A549 treated with dexamethasone at 1 μM for 4 hours (cell line): ENCODE data around the gene SATB1. TPM values are rescaled to one million over a fixed set of nuclear protein-coding genes. Genes with fewer than 3 reads are reported as not detected.

Source experiments
- total RNA-seq: library from RNA; stranded (reverse); fragments of 200-300 nt; extraction: Qiagen RNA extraction; gene quantifications from 5 replicates; pipeline ENCODE4 v1.2.3, GENCODE V29; 2022

Gene SATB1
- 0.05 to 0.16 TPM in 2 of 5 replicates, not detected in the others for total RNA-seq

DNA sequence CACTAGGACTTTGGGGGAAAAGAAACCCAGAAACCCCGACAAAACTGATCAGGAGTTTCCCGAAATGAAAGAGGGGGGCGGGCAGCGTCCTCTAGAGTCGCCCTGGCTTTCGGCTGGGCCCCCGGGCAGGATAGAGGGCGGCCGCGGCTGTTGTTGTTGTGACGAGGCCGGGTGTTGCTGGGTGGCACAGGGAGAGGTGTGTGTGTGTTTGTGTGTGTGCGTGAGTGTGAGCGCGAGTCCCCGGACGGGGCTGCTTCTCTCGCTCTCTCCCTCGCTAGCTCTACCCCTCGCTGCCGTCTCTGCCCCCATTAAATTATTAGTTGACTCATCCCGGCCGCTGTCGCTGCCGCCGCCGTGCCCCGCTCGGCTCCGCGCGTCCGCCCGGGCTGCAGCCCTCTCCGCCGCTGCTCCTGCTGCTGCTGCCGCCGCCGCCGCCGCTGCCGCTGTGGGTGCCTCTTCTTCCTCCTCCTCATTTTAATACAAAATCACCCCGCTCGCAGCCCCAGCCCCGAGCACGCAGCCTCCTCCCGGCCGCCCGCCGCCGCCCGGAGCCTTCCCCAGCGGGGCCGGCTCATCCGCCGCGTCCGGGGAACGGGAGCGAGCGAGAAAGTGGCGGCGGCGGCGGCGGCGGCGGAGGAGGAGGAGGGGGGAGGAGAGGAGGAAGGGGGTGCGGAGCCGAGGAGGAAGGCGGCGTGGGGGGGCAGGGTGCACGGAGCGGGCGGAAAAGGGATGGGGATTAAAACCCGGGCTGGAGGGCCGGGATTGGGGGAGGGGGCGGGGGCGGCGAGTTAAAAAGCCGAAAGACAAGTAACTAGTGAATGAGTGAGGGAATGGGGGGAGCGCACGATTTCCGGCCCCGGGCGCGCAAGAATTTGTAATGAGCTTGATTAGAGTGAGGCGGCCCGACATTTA lies at the start of gene SATB1:
Gene SATB1, minus strand, starts transcription at position 611 of the 912 bp plus-strand sequence. CDS start 4,372 bp downstream, outside the sequence.

